Measurements from ENCODE around the gene MAS1. TPM values are rescaled to one million over a fixed set of nuclear protein-coding genes. Genes with fewer than 3 reads are reported as not detected.

MAS1 gene
- polyA plus RNA-seq, 1 donor (not counting 4 experiments of a cell fraction or from before 2014, with no cell fraction given), result not detected

DNA sequence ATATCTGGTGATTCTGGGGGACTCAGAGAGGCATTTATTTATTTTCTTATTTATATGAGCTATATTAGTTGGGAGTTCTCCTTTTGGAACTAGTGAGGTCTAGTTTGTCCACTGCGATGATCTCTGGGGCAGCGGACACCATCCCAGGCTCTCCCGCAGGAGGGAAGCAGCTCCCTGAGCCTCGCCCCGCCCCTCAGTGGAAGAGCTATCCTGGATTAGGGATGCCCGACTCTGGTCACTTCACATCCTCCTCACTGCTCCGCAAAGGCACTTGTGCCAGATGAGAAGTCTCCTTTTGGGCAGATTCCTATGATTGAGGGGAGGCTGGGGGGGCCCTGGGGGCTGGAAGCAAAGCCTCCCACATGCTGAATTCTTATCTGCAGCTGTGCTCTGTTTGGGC lies 3.6 kb upstream of the MAS1 start:
- no peaks in the 10 kb centered on the region for H4K20me1 ChIP-seq (ENCODE audit: control insufficient read depth, extremely low read depth, insufficient read depth, low read length)
- H3K9me3 ChIP-seq (ENCODE audit: control insufficient read depth, low read depth, low read length), result no peaks in the 10 kb centered on the region
- no peaks in the 10 kb centered on the region for H3K9me1 ChIP-seq (ENCODE audit: control insufficient read depth, extremely low read depth, insufficient read depth, low read length)
- no peak overlapping the region for H3K9ac ChIP-seq (ENCODE audit: control insufficient read depth, extremely low read depth, insufficient read depth, low read length)
- H3K27ac ChIP-seq (ENCODE audit: control insufficient read depth, insufficient read depth, low read length), result no peak overlapping the region
- H3K4me2 ChIP-seq (ENCODE audit: control insufficient read depth, extremely low read depth, insufficient read depth, low read depth, low read length), result no peak overlapping the region
- FAIRE-seq (no peak), DNase-seq (ENCODE audit: low read depth, low spot score) (no peak)
- no peak overlapping the region for H3K4me3 ChIP-seq (ENCODE audit: control insufficient read depth in 2 of 3, extremely low read depth in 1 of 3, insufficient read depth in 2 of 3, low read depth in 1 of 3, low read length in 3 of 3)
- TF ChIP-seq CTCF (optimal IDR thresholded peaks at IDR 0.05 in 1 of 3, IDR thresholded peaks at IDR 0.05 in 1 of 3, conservative IDR thresholded peaks at IDR 0.05 in 1 of 3; ENCODE audit: extremely low read depth in 1 of 3, insufficient read depth in 2 of 3, low read length in 3 of 3) (no peak), EZH2 (IDR thresholded peaks at IDR 0.05; ENCODE audit: low read length) (no peak)
- H3K27me3 ChIP-seq (ENCODE audit: control insufficient read depth, extremely low read depth, insufficient read depth, low read length), result peaks cover 28% of the 10 kb centered on the region
- H3K4me1 ChIP-seq (ENCODE audit: control insufficient read depth, extremely low read depth, insufficient read depth, low read length), result no peaks in the 10 kb centered on the region
- H3K79me2 ChIP-seq (ENCODE audit: control insufficient read depth, insufficient read depth, low read length), result no peaks in the 10 kb centered on the region
- H3K36me3 ChIP-seq (ENCODE audit: control insufficient read depth in 2 of 2, extremely low read depth in 1 of 2, insufficient read depth in 2 of 2, low read length in 2 of 2), result no peaks in the 10 kb centered on the region
- dilution Hi-C loops (cut with MboI; ENCODE audit: extremely low pct_ligation_motif_present, low sequenced_read_pairs), result no loop called here
- no peak overlapping the region for H2AFZ ChIP-seq (ENCODE audit: control insufficient read depth, low read length)

DNA sequence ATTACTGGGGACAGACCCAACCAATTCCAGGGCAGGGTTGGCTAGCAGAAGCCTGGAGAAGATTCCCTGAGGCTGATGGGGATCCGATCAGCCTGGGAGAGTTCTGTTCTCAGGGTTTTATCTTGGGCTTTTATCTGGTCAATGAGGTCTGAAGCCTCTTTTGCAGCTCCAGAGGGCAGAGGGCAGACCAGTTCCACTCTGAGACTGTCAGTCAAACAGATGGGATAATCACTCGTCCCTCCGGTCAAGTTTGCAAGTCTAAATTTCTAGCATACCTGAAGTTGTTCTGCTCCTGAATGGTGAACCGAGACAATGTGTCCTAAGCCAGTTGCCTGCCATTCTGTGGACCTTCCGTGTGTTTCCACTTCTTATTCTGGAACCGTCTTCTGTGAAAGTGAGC lies 3.0 kb upstream of the MAS1 start:
- Histone ChIP-seq H3K9me3 (ENCODE audit: control insufficient read depth, low read depth, low read length) (no peaks in the 10 kb centered on the region), H4K20me1 (ENCODE audit: control insufficient read depth, extremely low read depth, insufficient read depth, low read length) (no peaks in the 10 kb centered on the region), H3K27ac (ENCODE audit: control insufficient read depth, insufficient read depth, low read length) (no peak overlapping the region), H2AFZ (ENCODE audit: control insufficient read depth, low read length) (no peak overlapping the region), H3K4me3 (ENCODE audit: control insufficient read depth in 2 of 3, extremely low read depth in 1 of 3, insufficient read depth in 2 of 3, low read depth in 1 of 3, low read length in 3 of 3) (no peak overlapping the region), H3K9ac (ENCODE audit: control insufficient read depth, extremely low read depth, insufficient read depth, low read length) (no peak overlapping the region), H3K4me2 (ENCODE audit: control insufficient read depth, extremely low read depth, insufficient read depth, low read depth, low read length) (no peak overlapping the region), H3K4me1 (ENCODE audit: control insufficient read depth, extremely low read depth, insufficient read depth, low read length) (no peaks in the 10 kb centered on the region), H3K36me3 (ENCODE audit: control insufficient read depth in 2 of 2, extremely low read depth in 1 of 2, insufficient read depth in 2 of 2, low read length in 2 of 2) (no peaks in the 10 kb centered on the region), H3K9me1 (ENCODE audit: control insufficient read depth, extremely low read depth, insufficient read depth, low read length) (no peaks in the 10 kb centered on the region), H3K27me3 (ENCODE audit: control insufficient read depth, extremely low read depth, insufficient read depth, low read length) (peaks cover 28% of the 10 kb centered on the region), H3K79me2 (ENCODE audit: control insufficient read depth, insufficient read depth, low read length) (no peaks in the 10 kb centered on the region)
- DNase-seq (ENCODE audit: low read depth, low spot score) (no peak), FAIRE-seq (no peak)
- no peak for TF ChIP-seq CTCF (optimal IDR thresholded peaks at IDR 0.05 in 1 of 3, IDR thresholded peaks at IDR 0.05 in 1 of 3, conservative IDR thresholded peaks at IDR 0.05 in 1 of 3; ENCODE audit: extremely low read depth in 1 of 3, insufficient read depth in 2 of 3, low read length in 3 of 3)
- no peak for TF ChIP-seq EZH2 (IDR thresholded peaks at IDR 0.05; ENCODE audit: low read length)
- dilution Hi-C loops (cut with MboI; ENCODE audit: extremely low pct_ligation_motif_present, low sequenced_read_pairs), result no loop called here
